Right lobe of liver (tissue), 4 donors: ENCODE results near the gene PRKN.

ENCODE experiments used
- POLR2A ChIP-seq: fragments of 450-650 bp; IDR thresholded peaks from one replicate; pipeline ENCODE4 v1.6.1; 2017; ENCODE audit warnings: antibody characterized with exemption, mild to moderate bottlenecking
- TF ChIP-seq, protein P1 (sequence below), 4 donors: fragments of 200-600 bp in 3 of 4; fragments of 450-650 bp in 1 of 4; IDR thresholded peaks; one replicate each; pipeline versions ENCODE4 v1.5.1 to v1.8.0; 2016 to 2022; ENCODE audit warnings: antibody characterized with exemption in 4 of 4, mild to moderate bottlenecking in 2 of 4
- donor health status: DM: no; HTN: no; CAD: no.
- donor health status: DM: no; HTN: no; CAD: no.
- donor health status: DM: no; HTN: yes; CAD: no.

DNA sequence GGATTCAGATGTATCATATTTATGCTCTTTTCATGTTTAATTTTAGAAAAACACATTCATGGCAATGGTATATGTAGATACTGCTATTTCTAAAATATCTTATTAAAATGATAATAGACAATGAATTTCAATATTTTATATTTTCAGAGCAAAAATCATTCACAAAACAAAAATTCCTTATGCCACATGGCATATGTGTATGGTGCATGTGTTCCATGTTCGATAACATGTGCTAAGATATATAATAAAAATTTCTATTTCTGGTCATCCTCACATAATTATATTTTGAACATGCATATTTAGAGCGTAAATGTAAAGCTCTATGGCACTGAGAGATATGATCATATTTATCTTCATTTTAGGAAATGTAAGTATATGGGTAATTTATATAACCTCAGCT lies 847.5 kb downstream of the PRKN start:
- no peak for TF ChIP-seq POLR2A
- TF ChIP-seq, protein P1, sequence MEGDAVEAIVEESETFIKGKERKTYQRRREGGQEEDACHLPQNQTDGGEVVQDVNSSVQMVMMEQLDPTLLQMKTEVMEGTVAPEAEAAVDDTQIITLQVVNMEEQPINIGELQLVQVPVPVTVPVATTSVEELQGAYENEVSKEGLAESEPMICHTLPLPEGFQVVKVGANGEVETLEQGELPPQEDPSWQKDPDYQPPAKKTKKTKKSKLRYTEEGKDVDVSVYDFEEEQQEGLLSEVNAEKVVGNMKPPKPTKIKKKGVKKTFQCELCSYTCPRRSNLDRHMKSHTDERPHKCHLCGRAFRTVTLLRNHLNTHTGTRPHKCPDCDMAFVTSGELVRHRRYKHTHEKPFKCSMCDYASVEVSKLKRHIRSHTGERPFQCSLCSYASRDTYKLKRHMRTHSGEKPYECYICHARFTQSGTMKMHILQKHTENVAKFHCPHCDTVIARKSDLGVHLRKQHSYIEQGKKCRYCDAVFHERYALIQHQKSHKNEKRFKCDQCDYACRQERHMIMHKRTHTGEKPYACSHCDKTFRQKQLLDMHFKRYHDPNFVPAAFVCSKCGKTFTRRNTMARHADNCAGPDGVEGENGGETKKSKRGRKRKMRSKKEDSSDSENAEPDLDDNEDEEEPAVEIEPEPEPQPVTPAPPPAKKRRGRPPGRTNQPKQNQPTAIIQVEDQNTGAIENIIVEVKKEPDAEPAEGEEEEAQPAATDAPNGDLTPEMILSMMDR (IDR thresholded peaks at IDR 0.05): no peak
